Nephron progenitor cell (in vitro differentiated cells): ENCODE results near the gene GFPT2.

ENCODE experiments used
- DNase-seq: peaks from one replicate; pipeline ENCODE4 v3.0.0; 2021
- H3K27ac Mint-ChIP-seq: 2 replicates; pipeline ENCODE4 v1.8.0; 2021; ENCODE audit warnings: mild to moderate bottlenecking, moderate library complexity, mixed read lengths
- H3K27me3 Mint-ChIP-seq: 2 replicates; pipeline ENCODE4 v1.8.0; 2021; ENCODE audit warnings: mild to moderate bottlenecking, low read depth, mixed read lengths; ENCODE audit not compliant: poor library complexity
- H3K36me3 Mint-ChIP-seq: 2 replicates; pipeline ENCODE4 v1.8.0; 2021; ENCODE audit warnings: low read depth, mixed read lengths
- H3K4me1 Mint-ChIP-seq: 2 replicates; pipeline ENCODE4 v1.8.0; 2021; ENCODE audit warnings: mixed read lengths
- H3K4me3 Mint-ChIP-seq: 2 replicates; pipeline ENCODE4 v1.8.0; 2021; ENCODE audit warnings: mild to moderate bottlenecking, moderate library complexity, mixed read lengths
- H3K9me3 Mint-ChIP-seq: 2 replicates; pipeline ENCODE4 v1.8.0; 2021; ENCODE audit warnings: mild to moderate bottlenecking, moderate library complexity, mixed read lengths
- TF ChIP-seq, protein P1 (sequence below): fragments of 200-600 bp; sonication (generic); IDR thresholded peaks from 2 replicates; pipeline ENCODE4 v1.5.0; 2021; ENCODE audit warnings: antibody characterized with exemption

The GFPT2 gene

DNA sequence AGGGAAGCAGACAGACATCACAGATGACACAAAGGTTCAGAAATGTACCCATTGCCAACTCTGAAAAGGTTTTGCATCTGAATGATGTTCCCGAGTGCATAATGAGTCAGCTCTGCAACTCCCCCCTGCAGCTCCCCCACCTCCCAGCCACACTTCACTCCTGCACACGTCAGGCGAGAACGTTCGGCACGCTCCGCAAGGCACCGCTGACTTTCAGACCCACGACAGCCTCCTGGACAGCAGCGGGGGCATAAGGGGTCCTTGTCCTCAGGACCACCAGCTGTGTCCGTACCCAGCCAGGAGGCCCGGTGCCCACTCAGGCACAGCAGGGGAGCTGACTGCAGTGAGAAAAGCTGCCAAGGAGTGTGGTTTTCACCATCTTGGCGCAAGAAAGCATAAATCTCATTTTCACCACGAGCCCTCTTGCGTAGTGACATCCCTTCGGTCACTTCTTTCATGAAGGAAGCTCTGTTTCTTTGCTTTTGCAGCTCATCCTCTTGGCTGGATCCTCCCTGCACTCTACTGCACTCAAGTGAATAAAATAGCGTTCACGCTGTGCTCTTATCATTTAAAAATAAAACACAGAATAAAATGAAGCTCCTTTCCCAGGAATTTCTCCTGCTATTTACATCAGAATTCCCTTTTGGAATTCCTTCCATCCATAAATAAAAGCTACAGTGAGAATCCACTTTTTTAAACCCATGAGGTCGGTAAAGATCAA is 9.9 kb downstream of the GFPT2 start:
- peak; percentile 26 for DNase-seq
- Mint-ChIP-seq H3K27me3 (peaks cover 5% of the 10 kb centered on the region), H3K36me3 (peaks cover 18% of the 10 kb centered on the region), H3K27ac (no peak overlapping the region), H3K9me3 (peaks cover 4% of the 10 kb centered on the region), H3K4me1 (peaks cover 66% of the 10 kb centered on the region), H3K4me3 (no peak overlapping the region)
- TF ChIP-seq, protein P1, sequence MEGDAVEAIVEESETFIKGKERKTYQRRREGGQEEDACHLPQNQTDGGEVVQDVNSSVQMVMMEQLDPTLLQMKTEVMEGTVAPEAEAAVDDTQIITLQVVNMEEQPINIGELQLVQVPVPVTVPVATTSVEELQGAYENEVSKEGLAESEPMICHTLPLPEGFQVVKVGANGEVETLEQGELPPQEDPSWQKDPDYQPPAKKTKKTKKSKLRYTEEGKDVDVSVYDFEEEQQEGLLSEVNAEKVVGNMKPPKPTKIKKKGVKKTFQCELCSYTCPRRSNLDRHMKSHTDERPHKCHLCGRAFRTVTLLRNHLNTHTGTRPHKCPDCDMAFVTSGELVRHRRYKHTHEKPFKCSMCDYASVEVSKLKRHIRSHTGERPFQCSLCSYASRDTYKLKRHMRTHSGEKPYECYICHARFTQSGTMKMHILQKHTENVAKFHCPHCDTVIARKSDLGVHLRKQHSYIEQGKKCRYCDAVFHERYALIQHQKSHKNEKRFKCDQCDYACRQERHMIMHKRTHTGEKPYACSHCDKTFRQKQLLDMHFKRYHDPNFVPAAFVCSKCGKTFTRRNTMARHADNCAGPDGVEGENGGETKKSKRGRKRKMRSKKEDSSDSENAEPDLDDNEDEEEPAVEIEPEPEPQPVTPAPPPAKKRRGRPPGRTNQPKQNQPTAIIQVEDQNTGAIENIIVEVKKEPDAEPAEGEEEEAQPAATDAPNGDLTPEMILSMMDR: no peak

DNA sequence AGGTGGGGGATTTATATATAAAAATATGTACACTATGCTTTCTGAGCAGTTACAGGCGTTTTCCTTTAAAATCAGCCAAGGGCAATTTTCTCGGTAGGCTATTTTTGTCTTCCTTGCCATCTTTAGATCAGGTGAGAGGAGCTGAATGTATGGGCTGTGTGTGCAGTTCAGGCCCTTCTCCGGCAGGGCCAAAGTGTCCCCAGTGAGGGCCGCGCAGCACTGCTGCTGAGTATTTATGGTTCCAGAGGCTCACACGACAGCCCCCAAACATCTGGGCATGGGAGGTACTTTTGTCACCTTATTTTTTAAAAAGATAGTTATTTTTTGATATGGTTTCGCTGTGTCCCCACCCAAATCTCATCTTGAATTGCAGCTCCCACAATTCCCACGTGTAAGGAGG is 11.5 kb downstream of the GFPT2 start:
- DNase-seq: no peak
- TF ChIP-seq, protein P1: no peak
- peaks cover 4% of the 10 kb centered on the region for H3K9me3 Mint-ChIP-seq
- peaks cover 49% of the 10 kb centered on the region for H3K4me1 Mint-ChIP-seq
- peaks cover under 1% of the 10 kb centered on the region for H3K27me3 Mint-ChIP-seq
- no peak overlapping the region for H3K4me3 Mint-ChIP-seq
- H3K36me3 Mint-ChIP-seq: peaks cover 35% of the 10 kb centered on the region
- H3K27ac Mint-ChIP-seq: no peak overlapping the region

DNA sequence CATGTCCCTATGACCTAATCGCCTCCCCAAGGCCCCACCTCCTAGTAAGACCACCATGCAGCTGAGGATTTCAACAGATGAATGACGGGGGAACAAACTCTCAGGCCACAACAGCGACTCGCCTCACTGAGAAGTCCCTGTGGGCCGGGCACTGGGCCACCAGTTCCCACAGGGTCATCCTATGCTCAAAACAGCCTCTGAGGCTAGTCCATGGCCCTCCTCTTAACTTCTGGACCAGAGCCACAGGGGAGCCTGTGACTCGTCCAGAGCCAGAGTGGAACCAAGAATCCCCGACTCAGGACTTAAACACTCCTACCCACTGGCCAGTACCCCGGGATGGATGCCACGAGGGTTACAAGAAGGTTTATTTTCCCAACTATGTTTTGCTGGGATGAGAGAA is 12.3 kb downstream of the GFPT2 start:
- Mint-ChIP-seq H3K27ac (no peak overlapping the region), H3K4me1 (peaks cover 42% of the 10 kb centered on the region), H3K27me3 (no peaks in the 10 kb centered on the region), H3K36me3 (peaks cover 41% of the 10 kb centered on the region), H3K9me3 (peaks cover 4% of the 10 kb centered on the region), H3K4me3 (no peak overlapping the region)
- TF ChIP-seq, protein P1: no peak
- no peak for DNase-seq

DNA sequence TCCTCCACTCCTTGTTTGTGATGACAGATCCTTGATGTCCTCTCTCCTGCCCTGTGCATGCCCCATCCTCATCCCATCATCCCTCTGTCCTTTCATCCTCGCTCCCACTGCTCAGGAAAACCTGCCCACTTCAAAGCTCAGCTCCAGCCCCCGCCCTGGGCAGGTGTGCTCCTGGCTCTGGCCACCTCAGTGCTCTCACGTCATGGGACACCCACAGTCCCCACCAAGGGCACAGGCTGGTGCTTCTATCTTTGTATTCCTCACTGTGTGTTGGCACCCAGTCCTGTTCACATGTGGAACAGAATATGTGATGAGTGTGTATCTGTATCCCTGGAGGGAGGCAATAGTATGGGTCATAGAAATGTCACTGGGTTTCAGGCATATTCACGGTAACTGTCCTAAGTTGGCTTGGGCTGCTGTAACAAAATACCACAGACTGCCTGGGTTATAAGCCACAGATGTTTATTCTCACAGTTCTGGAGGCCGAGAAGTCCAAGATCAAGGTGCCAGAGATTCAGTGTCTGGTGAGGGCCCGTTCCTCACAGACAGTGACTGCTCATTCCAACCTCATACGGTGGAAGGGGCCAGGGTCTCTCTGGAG is 13.5 kb downstream of the GFPT2 start:
- Mint-ChIP-seq H3K27ac (no peak overlapping the region), H3K27me3 (no peaks in the 10 kb centered on the region), H3K9me3 (peaks cover 4% of the 10 kb centered on the region), H3K4me1 (peaks cover 32% of the 10 kb centered on the region), H3K36me3 (peaks cover 46% of the 10 kb centered on the region), H3K4me3 (no peak overlapping the region)
- TF ChIP-seq, protein P1: no peak
- DNase-seq: no peak

DNA sequence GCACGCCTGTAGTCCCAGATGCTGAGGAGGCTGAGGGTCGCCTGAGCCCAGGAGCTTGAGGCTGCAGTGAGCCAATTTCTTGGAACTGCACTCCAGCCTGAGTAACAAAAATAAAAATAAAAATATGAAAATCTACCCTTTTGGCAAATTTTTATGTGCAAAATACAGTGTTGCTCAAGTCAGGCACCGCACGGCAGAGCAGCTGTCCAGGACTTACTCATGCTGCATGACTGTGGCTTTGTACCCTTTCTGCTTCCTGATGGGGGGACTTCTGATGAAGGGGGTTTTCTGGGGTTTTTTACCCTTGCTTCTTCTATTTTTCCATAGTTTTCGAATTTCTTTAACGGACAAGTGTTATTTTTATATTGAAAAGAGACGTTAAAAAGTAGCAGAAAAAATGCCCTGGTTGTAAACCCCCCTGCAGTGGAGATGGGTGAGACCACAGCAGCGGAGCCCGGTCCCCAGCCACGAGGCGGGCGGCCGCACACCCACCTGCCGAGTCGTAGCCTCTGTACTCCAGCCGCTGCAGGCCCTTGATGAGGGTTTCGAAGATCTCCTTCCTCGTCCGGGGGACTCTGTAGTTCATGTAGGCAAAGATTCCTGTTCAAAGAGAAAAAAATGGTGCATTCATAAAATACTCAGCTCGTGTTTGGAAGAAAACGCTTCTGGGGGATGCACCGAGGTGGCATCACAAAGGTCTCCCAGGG is 15.0 kb downstream of the GFPT2 start:
- Mint-ChIP-seq H3K4me3 (no peak overlapping the region), H3K27ac (no peak overlapping the region), H3K9me3 (peaks cover 10% of the 10 kb centered on the region), H3K4me1 (peaks cover 21% of the 10 kb centered on the region), H3K27me3 (no peaks in the 10 kb centered on the region), H3K36me3 (peaks cover 60% of the 10 kb centered on the region)
- no peak for DNase-seq
- TF ChIP-seq, protein P1: no peak
